Aorta (tissue), 5 donors: ENCODE results near the gene AARS1. TPM values are rescaled to one million over a fixed set of nuclear protein-coding genes. Genes with fewer than 3 reads are reported as not detected.
"Not testable (repeated sequence)": the region's sequence is repeated elsewhere in the genome, so short reads cannot be mapped to it uniquely, and the experiment has no call there.

Source experiments
- ATAC-seq: fragments of 200-7000 bp; cut with Tn5 transposase; one replicate; pipeline ENCODE4 v1.9.1; 2022; ENCODE audit warnings: moderate library complexity; ENCODE audit not compliant: low FRiP score
- DNase-seq, 2 donors: peaks; one replicate each; pipeline ENCODE4 v3.0.0-alpha.2; 2020
- H3K27ac ChIP-seq, 2 donors: one replicate each; pipeline ENCODE4 v1.5.1; 2013; ENCODE audit warnings: low read length in 2 of 2, mild to moderate bottlenecking in 2 of 2, moderate library complexity in 2 of 2, control low read depth in 1 of 2, inconsistent platforms in 1 of 2, low read depth in 1 of 2
- H3K27me3 ChIP-seq, 2 donors: one replicate each; pipeline ENCODE4 v1.6.1; 2013; ENCODE audit warnings: control low read depth in 1 of 2, low read length in 1 of 2, mild to moderate bottlenecking in 1 of 2, moderate library complexity in 1 of 2; ENCODE audit not compliant: insufficient read depth in 2 of 2, control insufficient read depth in 1 of 2
- H3K36me3 ChIP-seq, 2 donors: one replicate each; pipeline ENCODE4 v1.6.1; 2013; ENCODE audit warnings: control low read depth in 1 of 2, low read length in 1 of 2, mild to moderate bottlenecking in 1 of 2; ENCODE audit not compliant: insufficient read depth in 2 of 2, control insufficient read depth in 1 of 2
- H3K4me1 ChIP-seq, 2 donors: one replicate each; pipeline ENCODE4 v1.6.1; 2013; ENCODE audit warnings: low read length in 2 of 2, control low read depth in 1 of 2, mild to moderate bottlenecking in 1 of 2, moderate library complexity in 1 of 2; ENCODE audit not compliant: insufficient read depth in 2 of 2, control insufficient read depth in 1 of 2
- H3K4me3 ChIP-seq, 2 donors: one replicate each; pipeline ENCODE4 v1.5.1; 2013; ENCODE audit warnings: low read length in 2 of 2, control low read depth in 1 of 2, mild to moderate bottlenecking in 1 of 2
- H3K9me3 ChIP-seq: one replicate; pipeline ENCODE4 v1.6.1; 2013; ENCODE audit warnings: mild to moderate bottlenecking, low read length; ENCODE audit not compliant: control insufficient read depth
- WGBS, 2 donors: extraction: QIAGEN DNeasy Blood & Tissue Kit; methylation state at CpG; one replicate each; pipeline ENCODE4 v1.1.7; 2013; 5-methylcytosine and 5-hydroxymethylcytosine counted together
- intact Hi-C, 2 donors: fragments of 100-400 bp; cut with DNase I; formaldehyde crosslinking; loops; one replicate each; pipeline versions ENCODE4 v1.14.2 to v1.15.0; 2022
- polyA plus RNA-seq, 2 donors: library from polyadenylated mRNA; stranded (reverse); fragments of 200-250 nt; gene quantifications; one replicate each; pipeline ENCODE4 v1.2.3, GENCODE V29; 2013
- total RNA-seq, 2 donors: library from RNA; stranded (reverse); fragmentation: NEBNext Ultra II Directional; extraction: Animal tissue kit (Norgen Biotek cat#: 25700); gene quantifications; one replicate each; pipeline ENCODE4 v1.2.1, GENCODE V29; 2021
- donor health status: healthy with polysubstance abuse.
- donor health status: Bipolar disorder and iron deficiency.
- donor health status: DM: no; HTN: no; CAD: no.
- donor health status: DM: no; HTN: no; CAD: no.
- donor health status: DM: yes; HTN: yes; CAD: no.

The AARS1 gene
- total and polyA plus RNA-seq, 4 donors: 19.5 to 64.2 (median 50.2) TPM

DNA sequence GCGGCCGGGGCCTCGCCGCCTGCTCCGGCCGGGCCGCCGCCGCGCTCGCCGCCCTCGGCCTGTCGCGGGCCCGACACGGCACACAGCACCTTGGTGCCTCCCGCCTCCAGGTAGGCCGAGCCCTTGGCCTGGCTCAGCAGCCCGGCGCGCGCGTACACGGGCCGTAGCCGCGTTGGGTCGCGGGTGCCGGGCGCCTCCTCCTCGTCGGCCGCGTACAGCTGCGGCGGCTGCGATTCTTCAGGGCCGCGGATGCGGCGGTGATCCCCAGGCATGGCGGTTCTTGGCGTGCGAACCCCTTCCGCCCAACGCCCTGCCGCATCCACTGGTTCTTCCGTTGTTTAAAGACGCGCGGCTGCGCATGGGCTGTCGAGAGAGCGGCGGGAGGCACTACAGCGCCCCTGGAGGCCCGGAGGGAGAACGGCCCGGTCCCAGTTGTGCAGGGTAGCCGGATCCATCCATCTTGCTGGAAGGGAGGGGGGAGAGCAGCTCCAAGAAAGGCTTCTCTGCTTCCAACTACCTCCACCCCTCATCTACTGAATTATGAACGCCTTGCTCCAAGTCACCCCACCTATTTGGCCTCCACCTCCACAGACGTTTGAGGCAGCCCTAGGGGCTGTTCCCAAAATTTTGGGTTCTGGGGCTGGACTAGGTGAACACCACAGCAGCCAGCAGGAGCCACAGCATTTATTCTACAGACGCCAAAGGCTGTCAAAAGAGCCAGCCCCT, 37.5 kb downstream of the AARS1 start, which contains the start of gene EXOSC6:
EXOSC6 (minus strand) TSS at position 312 of the 726 bp plus-strand sequence; CDS start at position 272, 40 bp downstream.
- Histone ChIP-seq H3K4me3 (peak within 1 kb of the TSS; percentile 77 to 80), H3K4me1 (no peaks in the 10 kb centered on the region), H3K9me3 (no peaks in the 10 kb centered on the region), H3K27me3 (no peaks in the 10 kb centered on the region), H3K36me3 (peaks cover 0 to 18% of the 10 kb centered on the region in 2 donors), H3K27ac (peak within 1 kb of the TSS in 1 of 2 donors; percentile 73)
- ATAC-seq (peak; percentile 98), DNase-seq (peak; percentile 94 to 97)
- intact Hi-C loops: loop anchor here in 1 of 2 donors (10.0 kb wide), 1 partner anchor 87 kb away; no protein-coding TSS in a partner anchor
- 1% methylated on average over 55 to 65 of the region's 65 CpGs for WGBS, 2 donors

DNA sequence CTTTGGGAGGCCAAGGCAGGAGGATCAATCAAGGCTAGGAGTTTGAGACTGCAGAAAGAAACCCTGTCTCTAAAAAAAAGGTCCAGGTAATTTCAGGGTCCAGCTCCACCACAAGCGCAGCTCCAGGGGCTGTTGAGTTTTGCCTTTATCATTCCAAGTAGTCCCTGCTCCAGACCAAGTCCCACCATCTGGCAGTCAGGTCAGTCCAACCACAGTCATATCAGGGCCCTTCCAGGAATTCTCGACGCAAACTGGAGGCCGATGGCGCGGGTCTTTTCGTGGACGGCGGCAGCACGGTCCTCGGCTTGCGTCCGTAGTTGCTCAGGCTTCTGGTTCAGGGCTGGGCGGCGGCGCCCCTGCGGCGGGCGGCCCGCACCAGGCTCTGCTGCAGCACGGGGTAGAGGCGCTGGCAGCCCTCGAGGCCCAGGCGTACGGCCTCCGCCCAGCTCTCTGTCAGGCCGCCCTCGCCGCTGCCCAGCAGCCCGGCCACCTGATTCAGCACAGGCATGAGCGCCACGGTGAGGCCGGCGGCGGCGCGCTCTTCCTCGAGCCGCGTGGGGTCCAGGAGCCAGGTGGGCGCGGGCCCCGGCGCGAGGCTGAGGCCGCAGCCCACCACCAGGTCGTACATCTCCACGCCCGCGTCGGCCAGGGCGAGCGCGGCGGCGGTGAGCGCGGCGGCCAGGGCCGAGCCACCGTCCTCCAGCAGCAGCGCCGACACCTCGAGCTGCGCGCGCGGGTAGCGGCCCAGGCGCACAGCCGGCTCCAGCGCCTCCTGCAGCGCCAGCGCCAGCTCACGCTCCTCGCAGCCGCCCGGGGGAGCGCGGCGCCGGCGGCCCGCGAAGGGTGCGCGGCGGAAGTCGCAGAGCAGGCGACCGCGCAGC, 38.3 kb downstream of the AARS1 start:
- ATAC-seq (peak; percentile 34), DNase-seq (peak; percentile 60 to 81)
- intact Hi-C loops: loop anchor here in 1 of 2 donors (10.0 kb wide), 1 partner anchor 86 kb away; no protein-coding TSS in a partner anchor
- Histone ChIP-seq H3K27ac (peak overlapping the region in 1 of 2 donors; percentile 73), H3K9me3 (no peaks in the 10 kb centered on the region), H3K27me3 (no peaks in the 10 kb centered on the region), H3K36me3 (peaks cover 0 to 15% of the 10 kb centered on the region in 2 donors), H3K4me1 (no peaks in the 10 kb centered on the region), H3K4me3 (peak overlapping the region; percentile 77 to 80)
- 1% methylated on average over 44 to 92 of the region's 92 CpGs for whole genome bisulfite sequencing, 2 donors

DNA sequence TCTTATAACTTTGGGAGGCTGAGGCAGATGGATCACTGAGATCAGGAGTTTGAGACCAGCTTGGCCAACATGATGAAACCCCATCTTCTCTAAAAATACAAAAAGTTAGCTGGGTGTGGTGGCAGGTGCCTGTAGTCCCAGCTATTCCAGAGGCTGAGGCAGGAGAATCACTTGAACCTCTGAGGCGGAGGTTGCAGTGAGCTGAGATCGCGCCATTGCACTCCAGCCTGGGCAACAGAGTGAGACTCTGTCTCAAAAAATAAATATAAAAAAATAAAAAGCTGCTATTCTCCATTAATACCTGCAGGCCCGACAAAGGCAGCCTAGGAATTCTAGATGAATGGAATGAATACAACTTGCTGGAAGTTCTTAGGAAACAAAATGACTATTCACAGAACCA, 39.6 kb downstream of the AARS1 start:
- H3K27me3 ChIP-seq, H3K4me1 ChIP-seq, DNase-seq, H3K36me3 ChIP-seq, ATAC-seq, H3K27ac ChIP-seq, H3K4me3 ChIP-seq, H3K9me3 ChIP-seq: not testable (repeated sequence)
- 82 to 84% methylated on average over 4 of the region's 4 CpGs for WGBS, 2 donors
- intact Hi-C loops: loop anchor here in 1 of 2 donors (10.0 kb wide), 1 partner anchor 85 kb away; no protein-coding TSS in a partner anchor

DNA sequence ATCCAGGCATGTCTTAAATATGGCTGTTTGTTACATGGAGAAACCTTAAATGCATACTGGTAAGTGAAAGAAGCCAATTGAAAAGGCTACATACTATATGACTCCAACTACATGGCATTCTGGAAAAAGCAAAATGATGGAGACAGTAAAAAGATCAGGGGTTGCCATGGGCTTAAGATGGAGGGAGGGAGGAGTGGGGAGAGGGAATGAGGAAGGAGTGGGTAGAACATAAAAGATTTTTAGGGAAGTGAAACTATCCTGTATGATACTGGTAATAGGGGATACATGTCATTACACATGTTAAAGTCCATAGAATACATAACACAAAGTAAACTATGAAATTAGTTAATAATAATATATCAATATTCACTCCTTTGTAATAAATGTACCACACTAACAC, 50.5 kb downstream of the AARS1 start:
- H3K9me3 ChIP-seq, intact Hi-C loops, H3K36me3 ChIP-seq, DNase-seq, H3K4me1 ChIP-seq, H3K27ac ChIP-seq, H3K4me3 ChIP-seq, ATAC-seq, H3K27me3 ChIP-seq: not testable (repeated sequence)

DNA sequence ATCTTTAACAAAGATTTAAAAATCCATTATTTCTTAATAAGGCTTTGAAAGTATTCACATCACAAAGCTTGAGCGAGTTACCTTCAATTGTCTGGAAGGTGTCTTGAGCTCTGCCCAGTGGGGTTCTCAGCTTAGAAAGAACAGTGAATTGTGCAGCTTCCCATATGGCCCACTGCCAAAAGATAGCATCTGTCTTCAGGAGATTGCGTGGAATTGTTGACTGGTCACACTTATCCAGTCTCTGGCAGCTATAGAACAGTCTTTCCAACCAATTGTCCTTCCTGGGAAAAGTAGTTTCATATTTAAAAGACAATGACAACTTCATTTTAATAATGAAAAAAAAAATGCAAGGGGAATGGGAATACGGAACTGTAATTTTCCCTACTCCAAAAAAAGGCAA, 57.5 kb downstream of the AARS1 start:
- H3K9me3 ChIP-seq, H3K4me1 ChIP-seq, H3K4me3 ChIP-seq, H3K27me3 ChIP-seq, H3K36me3 ChIP-seq, ATAC-seq, intact Hi-C loops, H3K27ac ChIP-seq, DNase-seq: not testable (repeated sequence)
- 77 to 79% methylated on average over 2 of the region's 3 CpGs for WGBS, 2 donors

DNA sequence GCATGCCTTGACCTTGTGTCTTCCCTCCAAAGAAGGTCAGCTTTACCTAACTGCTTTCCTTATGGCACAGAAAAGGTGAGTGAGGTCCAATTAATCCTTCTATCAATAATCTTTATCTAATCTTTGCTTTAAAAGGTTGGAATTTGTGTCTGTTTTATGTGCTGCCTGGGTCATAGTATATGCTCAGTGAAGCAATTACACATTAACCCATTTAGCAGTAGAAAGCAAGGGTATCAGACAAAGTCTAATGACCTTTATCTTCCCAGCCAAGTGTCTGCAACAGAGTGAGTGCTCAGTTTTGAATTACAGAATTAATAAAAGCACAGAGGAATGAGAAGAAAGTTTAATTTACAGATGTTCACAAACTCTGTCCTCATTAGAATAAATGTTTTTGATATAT, 63.3 kb downstream of the AARS1 start:
- H3K9me3 ChIP-seq, intact Hi-C loops, H3K36me3 ChIP-seq: not testable (repeated sequence)

DNA sequence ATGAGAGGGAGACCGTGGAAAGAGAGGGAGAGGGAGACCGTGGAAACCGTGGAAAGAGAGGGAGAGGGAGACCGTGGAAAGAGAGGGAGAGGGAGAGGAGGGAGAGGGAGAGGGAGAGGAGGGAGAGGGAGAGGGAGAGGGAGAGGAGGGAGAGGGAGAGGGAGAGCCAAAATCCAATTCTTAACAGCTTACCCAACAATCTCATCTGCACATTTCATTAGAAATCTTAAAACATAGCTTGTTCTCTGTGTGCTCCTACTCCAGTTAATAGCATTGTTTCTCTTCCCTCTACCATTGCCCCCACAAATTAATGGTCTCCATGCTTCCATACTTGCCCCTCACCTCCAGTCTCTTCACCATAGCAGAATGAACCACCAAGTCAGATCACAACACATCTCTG, 63.9 kb downstream of the AARS1 start:
- WGBS, 2 donors: 93% methylated on average over 4 of the region's 4 CpGs; no CpG with 5 or more reads in 1 of the 2 donors
- H3K9me3 ChIP-seq, intact Hi-C loops, H3K4me3 ChIP-seq, H3K27ac ChIP-seq, ATAC-seq, H3K27me3 ChIP-seq, DNase-seq, H3K36me3 ChIP-seq, H3K4me1 ChIP-seq: not testable (repeated sequence)

More for the DNA sequence above, 63.3 kb downstream of the AARS1 start:
- not testable (repeated sequence) for H3K27me3 ChIP-seq, H3K4me3 ChIP-seq, H3K27ac ChIP-seq, DNase-seq, ATAC-seq, H3K4me1 ChIP-seq

DNA sequence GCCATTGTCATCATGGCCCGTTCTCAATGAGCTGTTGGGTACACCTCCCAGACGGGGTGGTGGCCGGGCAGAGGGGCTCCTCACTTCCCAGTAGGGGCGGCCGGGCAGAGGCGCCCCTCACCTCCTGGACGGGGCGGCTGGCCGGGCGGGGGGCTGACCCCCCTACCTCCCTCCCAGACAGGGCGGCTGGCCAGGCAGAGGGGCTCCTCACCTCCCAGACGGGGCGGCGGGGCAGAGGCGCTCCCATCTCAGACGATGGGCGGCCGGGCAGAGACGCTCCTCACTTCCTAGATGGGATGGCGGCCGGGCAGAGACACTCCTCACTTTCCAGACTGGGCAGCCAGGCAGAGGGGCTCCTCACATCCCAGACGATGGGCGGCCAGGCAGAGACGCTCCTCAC, 64.7 kb downstream of the AARS1 start:
- DNase-seq, H3K36me3 ChIP-seq, H3K4me1 ChIP-seq, H3K9me3 ChIP-seq, ATAC-seq, H3K27ac ChIP-seq, H3K4me3 ChIP-seq, H3K27me3 ChIP-seq, intact Hi-C loops: not testable (repeated sequence)
- 93 to 97% methylated on average over 14 to 20 of the region's 24 CpGs for WGBS, 2 donors
